Suppressor macrophage (primary cell): ENCODE measurements around the gene FMC1.
"Not testable (repeated sequence)": the region's sequence is repeated elsewhere in the genome, so short reads cannot be mapped to it uniquely, and the experiment has no call there.

Source experiments
- DNase-seq, 4 experiments: peaks; one replicate each; pipeline ENCODE4 v3.0.0-alpha.2; 2020 to 2022
- total RNA-seq, 17 experiments: gene quantifications; one replicate each; lab custom pipeline; 2026; ENCODE audit warnings: mixed read lengths in 6 of 17, inconsistent platforms in 3 of 17; lab: John Stamatoyannopoulos, UW

The FMC1 gene
- 0 to 1.1 (median 0.20) reads per million in 17 experiments for total RNA-seq

- peak; percentile 90 to 96 (median 94) for DNase-seq
These were observed at the start of gene FMC1 for GRCh38 chr7:139341058-139341775. Gene FMC1 (plus strand): TSS chr7:139341337. CDS start chr7:139341385, 48 bp downstream.

- DNase-seq = no peak
These were observed 48.3 kb upstream of the FMC1 start for GRCh38 chr7:139292821-139293220.

- no peak for DNase-seq
These were observed 47.6 kb upstream of the FMC1 start for GRCh38 chr7:139293534-139293933.

GRCh38 chr7:139294241-139294640 lies 46.9 kb upstream of the FMC1 start:
- no peak for DNase-seq

- no peak for DNase-seq
These were observed 46.1 kb upstream of the FMC1 start for GRCh38 chr7:139294951-139295575.

- DNase-seq = no peak
These were observed 43.3 kb upstream of the FMC1 start for GRCh38 chr7:139297795-139298194.

- DNase-seq = no peak
These were observed 41.8 kb upstream of the FMC1 start for GRCh38 chr7:139299296-139299695.

- no peak for DNase-seq
These were observed 40.7 kb upstream of the FMC1 start for GRCh38 chr7:139300390-139300789.

GRCh38 chr7:139304517-139304916 lies 36.6 kb upstream of the FMC1 start:
- DNase-seq = no peak

GRCh38 chr7:139317939-139318505 lies 23.1 kb upstream of the FMC1 start:
- DNase-seq = no peak

- DNase-seq = peak in 2 of 4 experiments; percentile 14 to 23
These were observed 19.9 kb upstream of the FMC1 start for GRCh38 chr7:139321071-139321745.

GRCh38 chr7:139324709-139325108 lies 16.4 kb upstream of the FMC1 start:
- not testable (repeated sequence) for DNase-seq

GRCh38 chr7:139328375-139328774 lies 12.8 kb upstream of the FMC1 start:
- DNase-seq = no peak

- DNase-seq = no peak
These were observed 12.0 kb upstream of the FMC1 start for GRCh38 chr7:139329119-139329518.

GRCh38 chr7:139330333-139331030 lies 10.7 kb upstream of the FMC1 start:
- peak in 2 of 4 experiments; percentile 8 to 21 for DNase-seq

- no peak for DNase-seq
These were observed 8.3 kb upstream of the FMC1 start for GRCh38 chr7:139332697-139333359.

- DNase-seq = not testable (repeated sequence)
These were observed 7.7 kb upstream of the FMC1 start for GRCh38 chr7:139333443-139333842.

GRCh38 chr7:139334399-139335150 lies 6.6 kb upstream of the FMC1 start:
- DNase-seq = no peak

GRCh38 chr7:139339025-139339424 lies 2.1 kb upstream of the FMC1 start:
- DNase-seq = no peak

- DNase-seq = no peak
These were observed 1.5 kb upstream of the FMC1 start for GRCh38 chr7:139339698-139340036.

- DNase-seq = peak; percentile 99
These were observed 915 bp upstream of the FMC1 start for GRCh38 chr7:139340037-139340807.
